ENCODE results near the gene NRN1L.
"Not testable (repeated sequence)": the region's sequence is repeated elsewhere in the genome, so short reads cannot be mapped to it uniquely, and the experiment has no call there.

Gene NRN1L

DNA sequence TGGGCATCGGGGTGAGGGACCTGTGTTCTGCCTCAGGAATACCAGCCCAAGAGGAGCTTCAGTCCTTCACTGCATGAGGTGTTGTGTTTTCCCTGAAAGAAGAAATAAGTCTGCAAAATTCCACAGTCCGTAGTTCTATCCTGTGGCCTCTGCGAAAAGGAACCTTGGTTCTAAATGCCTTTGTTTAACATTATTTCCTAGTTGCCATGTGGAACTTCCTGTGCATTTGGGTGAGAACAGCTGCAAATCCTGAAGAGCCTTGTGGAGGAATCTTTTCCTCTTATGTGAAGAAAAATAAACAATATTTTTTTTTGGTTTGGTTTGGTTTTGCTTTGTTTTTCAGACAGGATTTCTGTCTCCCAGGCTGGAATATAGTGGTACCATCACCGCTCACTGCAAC, 18.1 kb downstream of the NRN1L start:
- H3K4me3 ChIP-seq (replicated peaks; ENCODE audit: low read depth, low read length): no peak overlapping the region
- TF ChIP-seq, protein P1, sequence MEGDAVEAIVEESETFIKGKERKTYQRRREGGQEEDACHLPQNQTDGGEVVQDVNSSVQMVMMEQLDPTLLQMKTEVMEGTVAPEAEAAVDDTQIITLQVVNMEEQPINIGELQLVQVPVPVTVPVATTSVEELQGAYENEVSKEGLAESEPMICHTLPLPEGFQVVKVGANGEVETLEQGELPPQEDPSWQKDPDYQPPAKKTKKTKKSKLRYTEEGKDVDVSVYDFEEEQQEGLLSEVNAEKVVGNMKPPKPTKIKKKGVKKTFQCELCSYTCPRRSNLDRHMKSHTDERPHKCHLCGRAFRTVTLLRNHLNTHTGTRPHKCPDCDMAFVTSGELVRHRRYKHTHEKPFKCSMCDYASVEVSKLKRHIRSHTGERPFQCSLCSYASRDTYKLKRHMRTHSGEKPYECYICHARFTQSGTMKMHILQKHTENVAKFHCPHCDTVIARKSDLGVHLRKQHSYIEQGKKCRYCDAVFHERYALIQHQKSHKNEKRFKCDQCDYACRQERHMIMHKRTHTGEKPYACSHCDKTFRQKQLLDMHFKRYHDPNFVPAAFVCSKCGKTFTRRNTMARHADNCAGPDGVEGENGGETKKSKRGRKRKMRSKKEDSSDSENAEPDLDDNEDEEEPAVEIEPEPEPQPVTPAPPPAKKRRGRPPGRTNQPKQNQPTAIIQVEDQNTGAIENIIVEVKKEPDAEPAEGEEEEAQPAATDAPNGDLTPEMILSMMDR (IDR thresholded peaks at IDR 0.05; ENCODE audit: low read length, missing control alignments): no peak
- DNase-seq (ENCODE audit: low read depth): no peak

DNA sequence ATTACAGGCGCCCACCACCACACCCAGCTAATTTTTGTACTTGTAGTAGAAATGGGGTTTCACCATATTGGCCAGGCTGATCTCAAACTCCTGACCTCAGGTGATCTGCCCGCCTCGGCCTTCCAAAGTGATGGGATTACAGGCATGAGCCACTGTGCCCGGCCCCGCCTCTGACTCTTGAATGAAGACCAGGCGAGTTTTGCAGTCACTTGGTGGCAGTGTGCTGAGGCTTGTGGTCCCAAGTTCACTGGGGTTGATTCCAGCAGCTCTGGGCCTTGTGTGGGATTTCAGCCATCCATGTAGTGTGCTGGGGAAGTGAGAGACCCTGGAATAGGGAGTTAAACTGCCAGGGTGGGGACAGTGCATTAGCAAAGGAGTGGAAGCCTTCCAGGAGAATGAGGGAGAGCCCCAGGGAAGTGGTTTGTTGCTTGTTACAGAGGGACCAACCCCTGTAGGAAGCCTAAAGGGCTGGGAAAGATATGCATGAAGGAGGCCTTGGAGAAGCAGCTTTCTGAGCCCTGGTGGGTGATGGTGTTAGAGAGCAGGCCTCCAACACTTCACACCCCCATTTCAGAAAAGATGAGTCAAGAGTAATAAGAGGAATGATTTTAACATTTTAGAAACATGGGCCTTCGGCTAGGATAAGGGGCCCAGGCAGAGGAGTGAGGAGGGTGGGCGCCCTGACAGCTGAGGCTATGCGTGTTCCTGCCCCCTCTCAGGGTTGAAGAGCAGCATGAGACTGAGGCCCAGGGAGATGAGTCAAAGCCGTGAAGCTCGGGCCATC, 22.9 kb downstream of the NRN1L start:
- no peak for DNase-seq (ENCODE audit: low read depth)
- H3K4me3 ChIP-seq (replicated peaks; ENCODE audit: low read depth, low read length): no peak overlapping the region
- TF ChIP-seq, protein P1 (IDR thresholded peaks at IDR 0.05; ENCODE audit: low read length, missing control alignments): no peak

- DNase-seq (ENCODE audit: low read depth): no peak
- TF ChIP-seq, protein P1 (IDR thresholded peaks at IDR 0.05; ENCODE audit: low read length, missing control alignments): no peak
- H3K4me3 ChIP-seq (replicated peaks; ENCODE audit: low read depth, low read length): no peak overlapping the region
Measured at GRCh38 chr16:67909056-67909742, 24.5 kb downstream of the NRN1L start.

- H3K4me3 ChIP-seq (replicated peaks; ENCODE audit: low read depth, low read length): no peak overlapping the region
- peak; percentile 53 for DNase-seq (ENCODE audit: low read depth)
- TF ChIP-seq, protein P1 (IDR thresholded peaks at IDR 0.05; ENCODE audit: low read length, missing control alignments): no peak
Measured at GRCh38 chr16:67910158-67910557, 25.5 kb downstream of the NRN1L start.

- no peak overlapping the region for H3K4me3 ChIP-seq (replicated peaks; ENCODE audit: low read depth, low read length)
- no peak for DNase-seq (ENCODE audit: low read depth)
- TF ChIP-seq, protein P1 (IDR thresholded peaks at IDR 0.05; ENCODE audit: low read length, missing control alignments): no peak
Measured at GRCh38 chr16:67914758-67915495, 30.2 kb downstream of the NRN1L start.

DNA sequence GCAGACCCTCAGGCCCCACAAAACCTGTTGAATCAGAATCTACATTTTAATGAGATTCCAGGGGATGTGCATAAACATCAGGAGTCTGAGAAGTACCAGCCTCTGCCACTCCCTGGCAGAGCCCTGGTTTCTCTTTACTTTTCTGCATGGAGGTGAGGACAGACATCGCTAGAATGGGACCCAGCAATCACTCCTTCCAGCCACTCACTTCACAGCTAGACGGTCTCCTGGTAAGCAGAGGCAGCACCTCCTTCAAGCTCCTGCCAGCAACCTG, 30.7 kb downstream of the NRN1L start:
- DNase-seq (ENCODE audit: low read depth): not testable (repeated sequence)

More for the DNA sequence above, 30.7 kb downstream of the NRN1L start:
- not testable (repeated sequence) for H3K4me3 ChIP-seq (replicated peaks; ENCODE audit: low read depth, low read length)
